GM23338 (cell line): Measurements from ENCODE around the gene LIPG.

Experiments
- CTCF ChIP-seq, 2 experiments: fragments of 200-600 bp in 1 of 2; sonication (generic) in 1 of 2; conservative IDR thresholded peaks; 2 replicates each; pipeline versions ENCODE4 v1.5.1 to v1.6.1; 2016 to 2017; ENCODE audit warnings: antibody characterized with exemption in 2 of 2, low read depth in 2 of 2, mild to moderate bottlenecking in 2 of 2, moderate library complexity in 1 of 2
- EZH2 ChIP-seq: fragments of 200-600 bp; sonication (generic); IDR thresholded peaks from one replicate; pipeline ENCODE4 v1.8.0; 2017; ENCODE audit warnings: antibody characterized with exemption, mild to moderate bottlenecking, low read depth; ENCODE audit not compliant: unreplicated experiment
- EZH2phosphoT487 ChIP-seq: fragments of 200-600 bp; sonication (generic); IDR thresholded peaks from one replicate; pipeline ENCODE4 v1.8.1; 2018; ENCODE audit warnings: antibody characterized with exemption; ENCODE audit not compliant: unreplicated experiment
- JUNB ChIP-seq: IDR thresholded peaks from one replicate; pipeline ENCODE4 v1.6.1; 2016; ENCODE audit warnings: antibody characterized with exemption; ENCODE audit not compliant: unreplicated experiment
- NANOG ChIP-seq: IDR thresholded peaks from 2 replicates; pipeline ENCODE4 v1.6.1; 2016; ENCODE audit warnings: antibody characterized with exemption, borderline replicate concordance
- POLR2AphosphoS5 ChIP-seq: IDR thresholded peaks from 2 replicates; pipeline ENCODE4 v1.6.1; 2016; ENCODE audit warnings: antibody characterized with exemption, low read depth
- REST ChIP-seq: IDR thresholded peaks from one replicate; pipeline ENCODE4 v1.6.1; 2018; ENCODE audit warnings: antibody characterized with exemption; ENCODE audit not compliant: unreplicated experiment
- STAT1 ChIP-seq: IDR thresholded peaks from one replicate; pipeline ENCODE4 v1.6.1; 2016; ENCODE audit warnings: antibody characterized with exemption; ENCODE audit not compliant: unreplicated experiment

DNA sequence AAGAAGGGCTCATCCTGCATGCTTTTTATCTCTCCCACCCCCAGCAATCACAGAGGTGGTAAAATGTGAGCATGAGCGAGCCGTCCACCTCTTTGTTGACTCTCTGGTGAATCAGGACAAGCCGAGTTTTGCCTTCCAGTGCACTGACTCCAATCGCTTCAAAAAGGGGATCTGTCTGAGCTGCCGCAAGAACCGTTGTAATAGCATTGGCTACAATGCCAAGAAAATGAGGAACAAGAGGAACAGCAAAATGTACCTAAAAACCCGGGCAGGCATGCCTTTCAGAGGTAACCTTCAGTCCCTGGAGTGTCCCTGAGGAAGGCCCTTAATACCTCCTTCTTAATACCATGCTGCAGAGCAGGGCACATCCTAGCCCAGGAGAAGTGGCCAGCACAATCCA lies 19.5 kb downstream of the LIPG start:
- TF ChIP-seq EZH2phosphoT487, result no peak
- no peak for TF ChIP-seq CTCF (conservative IDR thresholded peaks at IDR 0.05; ENCODE audit: low read depth in 2 of 2)
- no peak for TF ChIP-seq POLR2AphosphoS5
- no peak for TF ChIP-seq STAT1
- TF ChIP-seq REST, result no peak
- no peak for TF ChIP-seq EZH2
- no peak for TF ChIP-seq NANOG
- TF ChIP-seq JUNB, result no peak
